KG1 (cell line): ENCODE measurements around the gene FGF18.
A peak's percentile ranks its signal among the peaks of the same experiment; 100 is the strongest.
"Not testable (repeated sequence)": the region's sequence is repeated elsewhere in the genome, so short reads cannot be mapped to it uniquely, and the experiment has no call there.

Source experiments
- DNase-seq: peaks from one replicate; lab custom pipeline; 2025; lab: John Stamatoyannopoulos, UW

The FGF18 gene, protein sequence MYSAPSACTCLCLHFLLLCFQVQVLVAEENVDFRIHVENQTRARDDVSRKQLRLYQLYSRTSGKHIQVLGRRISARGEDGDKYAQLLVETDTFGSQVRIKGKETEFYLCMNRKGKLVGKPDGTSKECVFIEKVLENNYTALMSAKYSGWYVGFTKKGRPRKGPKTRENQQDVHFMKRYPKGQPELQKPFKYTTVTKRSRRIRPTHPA

GRCh38 chr5:171418982-171419687 lies at the start of gene FGF18:
FGF18 (plus strand) TSS chr5:171419647; CDS start chr5:171420200, 553 bp downstream.
- no peak for DNase-seq

DNA sequence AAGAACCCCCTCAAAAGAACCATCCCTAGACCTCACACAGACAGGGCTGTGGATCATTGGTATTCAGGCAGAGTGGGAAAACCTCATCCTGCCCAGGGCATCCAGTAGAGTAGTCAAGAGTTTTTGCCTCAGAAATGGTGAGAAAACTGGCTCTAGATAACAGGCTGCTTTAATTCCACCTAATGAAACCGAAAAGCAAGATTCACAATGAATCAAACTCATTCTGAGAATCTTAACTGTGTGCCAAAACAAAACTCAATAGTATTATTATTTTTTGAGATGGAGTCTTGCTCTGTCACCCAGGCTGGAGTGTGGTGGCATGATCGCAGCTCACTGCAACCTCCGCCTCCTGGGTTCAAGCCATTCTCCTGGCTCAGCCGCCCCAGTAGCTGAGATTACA lies 49.5 kb upstream of the FGF18 start:
- DNase-seq: no peak

- not testable (repeated sequence) for DNase-seq
These were observed 48.6 kb upstream of the FGF18 start for GRCh38 chr5:171370881-171371280.

GRCh38 chr5:171371326-171371725 lies 48.1 kb upstream of the FGF18 start:
- DNase-seq: no peak

DNA sequence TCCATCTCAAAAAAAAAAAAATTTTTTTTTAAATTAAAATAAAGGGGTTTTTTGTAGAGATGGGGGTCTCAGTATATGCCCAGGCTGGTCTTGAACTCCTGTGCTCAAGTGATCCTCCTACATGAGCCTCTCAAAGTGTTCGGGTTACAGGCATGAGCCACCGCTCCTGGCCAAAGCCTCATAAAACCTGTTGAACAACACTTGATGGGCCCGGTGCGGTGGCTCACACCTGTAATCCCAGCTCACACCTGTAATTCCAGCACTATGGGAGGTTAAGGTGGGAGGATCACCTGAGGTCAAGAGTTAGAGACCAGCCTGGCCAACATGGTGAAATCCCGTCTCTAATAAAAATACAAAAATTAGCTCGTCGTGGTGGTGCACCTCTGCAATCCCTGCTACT lies 39.5 kb upstream of the FGF18 start:
- no peak for DNase-seq

DNA sequence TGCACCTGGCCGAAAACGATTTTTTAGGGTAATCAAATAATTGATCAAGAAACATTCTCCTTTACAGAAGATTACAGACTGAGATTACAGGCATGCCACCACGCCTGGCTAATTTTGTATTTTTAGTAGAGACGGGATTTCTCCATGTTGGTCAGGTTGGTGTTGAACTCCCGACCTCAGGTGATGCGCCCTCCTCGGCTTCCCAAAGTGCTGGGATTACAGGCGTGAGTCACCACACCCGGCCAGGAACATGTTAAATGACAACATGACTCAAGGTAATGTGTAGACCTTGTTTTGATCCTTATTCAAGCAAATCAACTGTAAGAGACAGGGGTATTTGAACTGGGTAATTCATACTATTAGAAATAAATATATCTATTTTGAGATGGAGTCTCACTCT lies 35.0 kb upstream of the FGF18 start:
- DNase-seq: not testable (repeated sequence)

DNA sequence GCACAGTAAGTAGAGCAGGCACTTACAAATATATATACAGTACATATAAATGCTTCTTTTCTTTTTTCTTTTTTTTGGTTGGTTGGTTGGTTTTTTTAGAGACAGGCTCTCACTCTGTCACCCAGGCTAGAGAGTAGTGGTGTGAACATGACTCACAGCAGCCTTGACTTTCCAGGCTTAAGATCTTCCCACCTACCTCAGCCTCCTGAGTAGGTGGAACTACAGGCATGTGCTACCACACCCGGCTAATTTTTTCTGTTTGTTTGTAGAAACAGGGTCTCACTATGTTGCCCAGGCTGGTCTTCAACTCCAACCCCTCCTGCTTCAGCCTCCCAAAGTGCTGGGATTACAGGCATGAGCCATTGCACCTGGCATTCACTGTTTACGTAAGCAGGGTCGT lies 34.4 kb upstream of the FGF18 start:
- not testable (repeated sequence) for DNase-seq

DNA sequence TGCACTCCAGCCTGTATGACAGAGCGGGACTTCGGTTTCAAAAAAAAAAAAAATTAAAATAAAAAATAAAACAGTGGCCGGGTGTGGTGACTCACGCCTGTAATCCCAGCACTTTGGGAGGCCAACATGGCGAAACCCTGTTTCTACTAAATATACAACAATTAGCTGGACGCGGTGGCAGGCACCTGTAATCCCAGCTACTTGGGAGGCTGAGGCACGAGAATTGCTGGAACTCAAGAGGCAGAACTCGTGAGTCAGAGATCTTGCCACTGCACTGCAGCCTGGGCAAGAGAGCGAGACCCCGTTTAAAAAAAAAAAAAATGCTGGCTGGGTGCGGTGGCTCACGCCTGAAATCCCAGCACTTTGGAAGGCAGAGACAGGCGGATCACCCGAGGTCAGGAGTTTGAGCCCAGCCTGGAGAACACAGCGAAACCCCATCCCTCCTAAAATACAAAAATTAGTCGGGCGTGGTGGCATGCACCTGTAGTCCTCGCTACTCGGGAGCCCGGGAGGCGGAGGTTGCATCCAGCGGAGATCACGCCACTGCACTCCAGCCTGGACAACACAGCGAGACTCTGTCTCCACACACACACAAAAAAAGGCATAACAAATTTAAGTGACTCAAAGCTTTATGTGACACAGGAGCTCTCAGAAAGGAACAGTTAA lies 33.3 kb upstream of the FGF18 start:
- DNase-seq: no peak

- peak; percentile 85 for DNase-seq
These were observed 32.5 kb upstream of the FGF18 start for GRCh38 chr5:171386861-171387344.

GRCh38 chr5:171387345-171387969 lies 32.0 kb upstream of the FGF18 start, which contains the start of gene NPM1:
NPM1 (plus strand) TSS chr5:171387849; CDS start chr5:171387949, 100 bp downstream.
- peak; percentile 98 for DNase-seq

DNA sequence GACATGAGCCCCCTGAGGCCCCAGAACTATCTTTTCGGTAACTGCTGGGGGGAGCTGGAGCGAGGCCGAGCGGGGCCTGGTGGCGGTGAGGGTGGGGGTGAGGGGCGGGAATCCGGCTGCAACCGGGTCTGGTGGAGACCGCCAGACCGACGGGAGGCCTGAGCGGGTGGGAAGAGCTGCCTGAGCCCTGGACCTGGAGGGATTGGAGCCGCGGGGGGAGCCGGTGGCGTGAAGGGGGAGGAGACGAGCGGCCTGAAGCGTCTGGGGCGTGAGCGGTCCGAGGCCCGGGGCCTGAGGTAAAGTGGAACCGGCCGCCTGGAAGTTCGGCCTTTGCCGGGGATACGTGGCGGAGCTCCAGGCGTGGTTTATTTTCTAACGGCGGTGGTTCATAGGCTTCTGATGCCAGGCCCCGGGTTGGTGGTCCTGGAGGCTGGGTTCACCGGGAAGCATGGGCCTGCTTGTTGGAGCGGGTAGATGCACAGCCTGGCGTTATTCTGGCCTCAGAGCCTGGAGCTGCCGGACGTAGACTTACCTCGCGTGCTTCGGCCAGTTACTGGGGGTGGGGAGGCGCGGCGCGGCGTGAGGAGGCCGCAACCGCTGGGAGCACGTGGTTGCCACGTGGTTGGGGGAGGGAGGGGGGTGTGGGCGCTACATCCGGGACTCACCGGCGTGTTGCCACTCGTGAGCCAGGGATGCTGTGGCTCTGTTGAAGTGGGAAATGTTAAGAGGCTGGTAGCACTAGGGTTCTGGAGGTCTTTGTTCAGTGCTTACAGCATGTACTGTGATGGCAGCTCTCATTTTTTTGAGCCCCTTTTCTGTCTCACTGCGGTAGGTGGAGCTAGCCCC lies 31.3 kb upstream of the FGF18 start:
- peak; percentile 74 for DNase-seq

GRCh38 chr5:171388816-171389168 lies 30.7 kb upstream of the FGF18 start:
- DNase-seq: no peak

DNA sequence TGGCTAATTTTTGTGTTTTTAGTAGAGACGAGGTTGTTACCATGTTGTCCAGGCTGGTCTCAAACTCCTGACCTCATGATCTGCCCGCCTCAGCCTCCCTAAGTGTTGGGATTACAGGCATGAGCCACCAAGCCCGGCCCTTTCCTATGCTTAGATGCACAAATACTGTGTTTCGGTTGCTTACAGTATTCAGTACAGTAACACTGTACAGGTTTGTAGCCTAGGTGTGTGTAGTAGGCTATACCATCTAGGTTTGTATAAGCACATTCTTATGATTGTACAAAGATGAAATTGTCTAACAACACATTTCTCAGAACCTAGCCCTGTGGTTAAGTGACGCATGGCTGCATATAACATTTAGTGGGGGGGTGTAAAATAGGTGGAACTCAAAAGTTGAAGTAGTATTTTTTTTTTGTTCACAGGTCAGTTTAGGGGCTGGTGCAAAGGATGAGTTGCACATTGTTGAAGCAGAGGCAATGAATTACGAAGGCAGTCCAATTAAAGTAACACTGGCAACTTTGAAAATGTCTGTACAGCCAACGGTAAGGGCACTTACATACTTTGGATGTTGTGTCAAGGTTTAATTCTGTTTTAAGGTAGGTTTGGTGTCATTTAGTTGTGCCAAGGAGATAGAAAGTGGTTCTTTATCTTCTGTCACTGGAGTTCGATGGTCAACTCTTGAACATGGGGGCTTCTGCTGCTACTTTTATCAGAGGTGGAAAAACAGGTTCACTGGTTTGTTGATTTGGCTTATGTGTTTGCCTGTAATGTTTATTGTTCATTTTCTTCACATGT lies 28.4 kb upstream of the FGF18 start:
- no peak for DNase-seq

GRCh38 chr5:171391996-171392577 lies 27.4 kb upstream of the FGF18 start:
- DNase-seq: no peak

DNA sequence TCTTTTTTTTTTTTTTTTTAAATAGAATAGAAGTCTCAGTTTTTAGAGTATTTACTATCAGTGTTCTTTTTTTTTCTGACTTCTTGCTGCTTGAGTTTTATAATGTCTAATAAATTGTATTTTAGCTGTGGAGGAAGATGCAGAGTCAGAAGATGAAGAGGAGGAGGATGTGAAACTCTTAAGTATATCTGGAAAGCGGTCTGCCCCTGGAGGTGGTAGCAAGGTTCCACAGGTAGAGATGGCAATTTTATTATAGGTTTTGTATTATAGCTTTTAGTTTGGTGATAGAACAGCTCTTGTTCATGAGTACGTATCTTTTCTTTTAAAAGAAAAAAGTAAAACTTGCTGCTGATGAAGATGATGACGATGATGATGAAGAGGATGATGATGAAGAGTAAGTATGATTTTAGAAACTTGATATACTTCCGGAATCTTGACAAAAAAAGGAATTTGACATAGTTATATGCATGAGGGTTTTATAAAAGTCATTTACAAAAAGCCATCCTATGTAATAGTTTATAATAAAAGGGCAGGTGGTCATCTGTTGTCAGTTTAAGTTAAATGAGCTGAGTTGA lies 26.8 kb upstream of the FGF18 start:
- DNase-seq: no peak

DNA sequence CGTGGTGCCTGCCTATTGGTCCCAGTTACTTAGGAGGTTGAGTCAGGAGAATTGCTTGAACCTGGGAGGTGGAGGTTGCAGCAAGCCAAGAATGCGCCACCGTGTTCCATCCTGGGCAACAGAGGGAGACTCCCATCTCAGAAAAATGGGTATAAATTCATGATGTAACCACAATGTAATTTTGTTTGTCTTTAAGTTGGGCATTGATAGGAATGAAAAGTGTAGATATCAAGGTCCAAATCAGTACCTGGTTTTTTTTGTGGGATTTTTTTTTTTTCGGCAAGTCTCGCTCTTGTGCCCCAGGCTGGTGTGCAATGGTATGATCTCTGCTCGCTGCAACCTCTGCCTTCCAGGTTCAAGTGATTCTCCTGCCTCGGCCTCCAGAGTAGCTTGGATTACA lies 24.4 kb upstream of the FGF18 start:
- no peak for DNase-seq

DNA sequence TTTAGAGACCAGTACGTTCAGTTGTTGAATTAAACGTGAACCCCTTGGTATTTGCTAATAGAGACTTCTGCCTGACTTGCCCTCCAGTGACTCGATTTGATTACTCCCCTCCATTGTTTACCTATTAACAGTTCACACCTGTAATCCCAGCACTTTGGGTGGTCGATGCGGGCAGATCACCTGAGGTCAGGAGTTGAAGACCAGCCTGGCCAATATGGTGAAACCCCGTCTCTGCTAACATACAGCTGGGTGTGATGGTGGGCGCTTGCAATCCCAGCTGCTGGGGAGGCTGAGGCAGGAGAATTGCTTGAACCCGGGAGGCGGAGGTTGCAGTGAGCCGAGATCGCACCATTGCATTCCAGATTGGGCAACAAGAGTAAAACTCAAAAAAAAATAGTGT lies 22.9 kb upstream of the FGF18 start:
- DNase-seq: not testable (repeated sequence)

- no peak for DNase-seq
These were observed 22.3 kb upstream of the FGF18 start for GRCh38 chr5:171397190-171397589.

DNA sequence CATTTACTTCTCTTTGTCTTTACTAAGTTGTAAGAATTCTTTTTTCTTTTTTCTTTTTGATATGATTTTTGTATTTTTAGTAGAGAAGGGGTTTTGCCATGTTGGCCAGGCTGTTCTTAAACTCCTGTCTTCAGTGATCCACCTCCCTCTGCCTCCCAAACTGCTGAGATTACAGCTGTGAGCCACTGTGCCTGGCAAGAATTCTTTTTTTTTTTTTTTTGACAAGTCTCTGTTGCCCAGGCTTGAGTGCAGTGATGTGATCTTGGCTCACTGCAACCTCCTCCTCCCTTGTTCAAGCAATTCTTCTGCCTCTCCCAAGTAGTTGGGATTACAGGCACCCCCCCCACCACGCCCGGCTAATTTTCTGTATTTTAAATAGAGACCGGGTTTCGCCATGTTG lies 21.8 kb upstream of the FGF18 start:
- no peak for DNase-seq

DNA sequence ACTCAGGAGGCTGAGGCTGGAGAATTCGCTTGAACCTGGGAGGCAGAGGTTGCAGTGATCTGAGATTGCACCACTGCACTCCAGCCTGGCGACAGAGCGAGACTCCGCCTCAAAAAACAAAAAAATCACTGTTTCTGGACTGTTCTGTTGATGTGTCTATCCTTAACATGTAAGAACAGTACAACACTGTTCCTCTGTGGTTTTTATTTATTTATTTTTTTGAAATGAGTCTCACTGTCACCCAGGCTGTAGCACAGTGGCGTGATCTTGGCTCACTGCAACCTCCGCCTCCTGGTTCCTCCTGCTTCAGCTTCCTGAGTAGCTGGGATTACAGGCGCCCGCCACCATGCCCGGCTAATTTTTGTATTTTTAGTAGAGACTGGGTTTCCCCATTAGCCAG lies 20.8 kb upstream of the FGF18 start:
- not testable (repeated sequence) for DNase-seq
